Measurements from ENCODE around the gene TEDC1.

- TF ChIP-seq EZH2 (optimal IDR thresholded peaks at IDR 0.05; ENCODE audit: low read depth, low read length), result no peak
- TF ChIP-seq, protein P1, sequence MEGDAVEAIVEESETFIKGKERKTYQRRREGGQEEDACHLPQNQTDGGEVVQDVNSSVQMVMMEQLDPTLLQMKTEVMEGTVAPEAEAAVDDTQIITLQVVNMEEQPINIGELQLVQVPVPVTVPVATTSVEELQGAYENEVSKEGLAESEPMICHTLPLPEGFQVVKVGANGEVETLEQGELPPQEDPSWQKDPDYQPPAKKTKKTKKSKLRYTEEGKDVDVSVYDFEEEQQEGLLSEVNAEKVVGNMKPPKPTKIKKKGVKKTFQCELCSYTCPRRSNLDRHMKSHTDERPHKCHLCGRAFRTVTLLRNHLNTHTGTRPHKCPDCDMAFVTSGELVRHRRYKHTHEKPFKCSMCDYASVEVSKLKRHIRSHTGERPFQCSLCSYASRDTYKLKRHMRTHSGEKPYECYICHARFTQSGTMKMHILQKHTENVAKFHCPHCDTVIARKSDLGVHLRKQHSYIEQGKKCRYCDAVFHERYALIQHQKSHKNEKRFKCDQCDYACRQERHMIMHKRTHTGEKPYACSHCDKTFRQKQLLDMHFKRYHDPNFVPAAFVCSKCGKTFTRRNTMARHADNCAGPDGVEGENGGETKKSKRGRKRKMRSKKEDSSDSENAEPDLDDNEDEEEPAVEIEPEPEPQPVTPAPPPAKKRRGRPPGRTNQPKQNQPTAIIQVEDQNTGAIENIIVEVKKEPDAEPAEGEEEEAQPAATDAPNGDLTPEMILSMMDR (IDR thresholded peaks at IDR 0.05; ENCODE audit: low read length), result no peak
- no peak for TF ChIP-seq EZH2phosphoT487 (IDR thresholded peaks at IDR 0.05; ENCODE audit: low read length)
Observed at GRCh38 chr14:105475269-105476096, 15.6 kb upstream of the TEDC1 start.
